Activated B cell treated with CpG ODN at 0.5 μM for 24 hours (primary cell): ENCODE results near the gene AKAP1. TPM values are rescaled to one million over a fixed set of nuclear protein-coding genes. Genes with fewer than 3 reads are reported as not detected.
A peak's percentile ranks its signal among the peaks of the same experiment; 100 is the strongest.

ENCODE experiments used
- ATAC-seq: fragments of 200-7000 bp; cut with Tn5 transposase; one replicate; pipeline ENCODE4 v1.10.0; 2021; ENCODE audit warnings: low read depth, mild to moderate bottlenecking, moderate library complexity
- CTCF ChIA-PET: fragments of 350-600 bp; sonication (Branson Sonifier 250); formaldehyde crosslinking; loops from one replicate; lab custom pipeline; 2021; ENCODE audit warnings: antibody characterized with exemption; lab: Charles Lee
- POLR2A ChIA-PET: fragments of 350-600 bp; sonication (Branson Sonifier 250); formaldehyde crosslinking; loops from one replicate; lab custom pipeline; 2021; ENCODE audit warnings: antibody characterized with exemption; lab: Charles Lee
- DNase-seq: peaks from one replicate; pipeline ENCODE4 v3.0.0; 2022
- H3K27ac Mint-ChIP-seq: one replicate; pipeline ENCODE4 v1.8.0; 2020; ENCODE audit warnings: mixed read lengths
- H3K27me3 Mint-ChIP-seq: one replicate; pipeline ENCODE4 v1.8.0; 2021; ENCODE audit warnings: mixed read lengths
- H3K36me3 Mint-ChIP-seq: one replicate; pipeline ENCODE4 v1.8.0; 2021; ENCODE audit warnings: low read depth, mixed read lengths
- H3K4me1 Mint-ChIP-seq: one replicate; pipeline ENCODE4 v1.8.0; 2021; ENCODE audit warnings: mixed read lengths
- H3K4me3 Mint-ChIP-seq: one replicate; pipeline ENCODE4 v1.8.0; 2020; ENCODE audit warnings: mild to moderate bottlenecking, mixed read lengths
- H3K9me3 Mint-ChIP-seq: one replicate; pipeline ENCODE4 v1.8.0; 2020; ENCODE audit warnings: mixed read lengths
- CTCF ChIP-seq: fragments of 200-600 bp; IDR thresholded peaks from one replicate; pipeline ENCODE4 v1.8.0; 2022; ENCODE audit warnings: antibody characterized with exemption, mild to moderate bottlenecking
- intact Hi-C: fragments of 100-400 bp; cut with micrococcal nuclease; formaldehyde crosslinking; loops from one replicate; pipeline ENCODE4 v1.15.1; 2024
- total RNA-seq: library from RNA; stranded (reverse); gene quantifications from 2 replicates; pipeline ENCODE4 v1.2.3, GENCODE V29; 2022

AKAP1 gene
- total RNA-seq, 1 donor from 2014 or later, result 22.5 TPM

- no peak for TF ChIP-seq CTCF
- ChIA-PET CTCF (no interaction called here), POLR2A (no interaction called here)
- H3K27ac Mint-ChIP-seq, result no peak overlapping the region
- ATAC-seq, result no peak
- intact Hi-C loops, result loop anchor here (10.0 kb wide), 1 partner anchor 107 kb away; no protein-coding TSS in a partner anchor
- no peaks in the 10 kb centered on the region for H3K27me3 Mint-ChIP-seq
- no peak for DNase-seq
- H3K9me3 Mint-ChIP-seq, result no peaks in the 10 kb centered on the region
- H3K4me1 Mint-ChIP-seq, result no peaks in the 10 kb centered on the region
- H3K36me3 Mint-ChIP-seq, result peaks cover 46% of the 10 kb centered on the region
- no peak overlapping the region for H3K4me3 Mint-ChIP-seq
Observed at GRCh38 chr17:57111386-57111785, 26.3 kb downstream of the AKAP1 start.

- CTCF ChIA-PET, result interaction anchor here (0.8 kb wide), 1 partner anchor 135 kb away, joined by 4 read pairs; the partner anchor contains the start of gene SCPEP1
- no peaks in the 10 kb centered on the region for H3K9me3 Mint-ChIP-seq
- ATAC-seq, result no peak
- no peak overlapping the region for H3K27ac Mint-ChIP-seq
- DNase-seq, result no peak
- POLR2A ChIA-PET, result no interaction called here
- no peak for TF ChIP-seq CTCF
- H3K4me1 Mint-ChIP-seq, result no peaks in the 10 kb centered on the region
- H3K4me3 Mint-ChIP-seq, result no peak overlapping the region
- intact Hi-C loops, result loop anchor here (10.0 kb wide), 1 partner anchor 108 kb away; no protein-coding TSS in a partner anchor
- H3K36me3 Mint-ChIP-seq, result peaks cover 58% of the 10 kb centered on the region
- no peaks in the 10 kb centered on the region for H3K27me3 Mint-ChIP-seq
Observed at GRCh38 chr17:57113011-57113410, 28.0 kb downstream of the AKAP1 start.

GRCh38 chr17:57113656-57114055, 28.6 kb downstream of the AKAP1 start:
- peaks cover 65% of the 10 kb centered on the region for H3K36me3 Mint-ChIP-seq
- H3K27ac Mint-ChIP-seq, result no peak overlapping the region
- ChIA-PET POLR2A (no interaction called here), CTCF (interaction anchor here (0.8 kb wide), 1 partner anchor 135 kb away, joined by 4 read pairs; the partner anchor contains the start of gene SCPEP1)
- no peak for TF ChIP-seq CTCF
- no peaks in the 10 kb centered on the region for H3K4me1 Mint-ChIP-seq
- no peak for DNase-seq
- no peaks in the 10 kb centered on the region for H3K9me3 Mint-ChIP-seq
- no peak overlapping the region for H3K4me3 Mint-ChIP-seq
- intact Hi-C loops, result loop anchor here (2.0 to 10.0 kb wide), 3 partner anchors 67 to 295 kb away; no protein-coding TSS in a partner anchor
- no peaks in the 10 kb centered on the region for H3K27me3 Mint-ChIP-seq
- ATAC-seq, result no peak

GRCh38 chr17:57114085-57114673, 29.1 kb downstream of the AKAP1 start:
- Mint-ChIP-seq H3K36me3 (peaks cover 70% of the 10 kb centered on the region), H3K27ac (no peak overlapping the region), H3K27me3 (no peaks in the 10 kb centered on the region), H3K9me3 (no peaks in the 10 kb centered on the region), H3K4me3 (no peak overlapping the region), H3K4me1 (no peaks in the 10 kb centered on the region)
- no peak for TF ChIP-seq CTCF
- ATAC-seq, result peak; percentile 79
- peak; percentile 57 for DNase-seq
- POLR2A ChIA-PET, result no interaction called here
- CTCF ChIA-PET, result no interaction called here
- intact Hi-C loops, result loop anchor here (2.0 to 10.0 kb wide), 3 partner anchors 67 to 295 kb away; no protein-coding TSS in a partner anchor

GRCh38 chr17:57115377-57115776, 30.3 kb downstream of the AKAP1 start:
- Mint-ChIP-seq H3K36me3 (peaks cover 80% of the 10 kb centered on the region), H3K4me3 (no peak overlapping the region), H3K27me3 (no peaks in the 10 kb centered on the region), H3K9me3 (no peaks in the 10 kb centered on the region), H3K27ac (no peak overlapping the region), H3K4me1 (no peaks in the 10 kb centered on the region)
- DNase-seq (no peak), ATAC-seq (no peak)
- intact Hi-C loops, result loop anchor here (2.0 to 10.0 kb wide), 3 partner anchors 69 to 297 kb away; no protein-coding TSS in a partner anchor
- CTCF ChIA-PET, result no interaction called here
- no peak for TF ChIP-seq CTCF
- POLR2A ChIA-PET, result no interaction called here
